H1 (cell line): ENCODE data around the gene SLC7A14. TPM values are rescaled to one million over a fixed set of nuclear protein-coding genes. Genes with fewer than 3 reads are reported as not detected.

ENCODE experiments used
- ATF2 ChIP-seq: IDR thresholded peaks from 2 replicates; pipeline ENCODE4 v1.6.1; 2012; ENCODE audit warnings: low read length, inconsistent platforms
- CBX5 ChIP-seq: fragments of 300-800, 300-1000 bp; sonication (generic); IDR thresholded peaks from 2 replicates; pipeline ENCODE4 v1.7.1; 2016; ENCODE audit warnings: antibody characterized with exemption, low read length, low read depth
- CHD7 ChIP-seq: fragments of 300-600 bp; sonication (generic); IDR thresholded peaks from 2 replicates; pipeline ENCODE4 v1.7.1; 2012; ENCODE audit warnings: low read length, moderate library complexity, mild to moderate bottlenecking, inconsistent platforms; ENCODE audit not compliant: insufficient replicate concordance
- RNF2 ChIP-seq: fragments of 200-900, 300-1000 bp; sonication (generic); IDR thresholded peaks from 2 replicates; pipeline ENCODE4 v1.7.1; 2016; ENCODE audit warnings: borderline replicate concordance, low read depth, mild to moderate bottlenecking, antibody characterized with exemption, low read length; ENCODE audit not compliant: poor library complexity, severe bottlenecking; ENCODE audit errors: missing control alignments
- SAP30 ChIP-seq: fragments of 300-600 bp; sonication (generic); IDR thresholded peaks from 2 replicates; pipeline ENCODE4 v1.7.1; 2012; ENCODE audit warnings: low read length, moderate library complexity, mild to moderate bottlenecking, inconsistent platforms; ENCODE audit not compliant: insufficient read depth, insufficient replicate concordance
- SIX5 ChIP-seq: IDR thresholded peaks from 2 replicates; pipeline ENCODE4 v1.6.1; 2011; ENCODE audit warnings: mild to moderate bottlenecking, low read depth, low read length
- SP1 ChIP-seq: IDR thresholded peaks from 2 replicates; pipeline ENCODE4 v1.6.1; 2011; ENCODE audit warnings: low read depth, low read length
- polyA plus RNA-seq, 7 experiments: library from polyadenylated mRNA; depleted of rRNA in 3 of 7; stranded (reverse) in 5 of 7; unstranded in 2 of 7; fragments of >200 nt in 5 of 7; fragments of 200-250 nt in 2 of 7; gene quantifications; 1 replicate in 5 of 7; 2 replicates in 1 of 7; 4 replicates in 1 of 7; pipeline versions ENCODE4 v1.2.1 to v1.2.3, GENCODE V29; 2011 to 2013; ENCODE audit warnings: missing spikeins in 2 of 7, mixed read lengths in 2 of 7
- total RNA-seq: library from RNA; stranded (reverse); fragmentation: NEBNext Ultra II Directional; extraction: Animal tissue kit (Norgen Biotek cat#: 25700); gene quantifications from 2 replicates; pipeline ENCODE4 v1.2.1, GENCODE V29; 2021
- TF ChIP-seq, protein P1 (sequence below): IDR thresholded peaks from 2 replicates; pipeline ENCODE4 v1.6.1; 2012; ENCODE audit warnings: inconsistent platforms

Gene SLC7A14
- total and polyA plus RNA-seq, 2 of the 8 experiments (the other 6 are each of a cell fraction or from before 2014, with no cell fraction given): 0.21 to 0.95 TPM

DNA sequence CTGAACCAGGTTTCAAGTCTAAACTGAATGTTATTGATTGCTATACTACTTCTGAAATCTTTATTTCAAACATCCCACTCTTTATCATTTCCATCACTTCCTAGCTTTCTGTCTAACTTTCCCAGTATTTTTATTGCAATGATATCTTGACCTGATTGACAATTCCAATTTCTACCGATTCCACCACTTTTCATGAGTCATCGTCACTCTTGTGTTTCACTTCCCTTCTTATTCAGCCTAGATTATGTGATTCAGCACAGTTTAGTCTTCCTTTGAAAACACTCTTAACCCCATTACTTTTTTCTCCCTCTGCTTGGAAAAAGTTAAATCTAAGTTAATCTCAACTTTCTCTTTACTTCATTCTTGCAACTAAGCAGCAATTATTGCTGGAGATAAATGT, 62.6 kb downstream of the SLC7A14 start (continued):
- TF ChIP-seq CHD7: no peak
- no peak for TF ChIP-seq SP1
- TF ChIP-seq SAP30: no peak
- TF ChIP-seq SIX5: no peak
- TF ChIP-seq CBX5: no peak
- no peak for TF ChIP-seq RNF2
- TF ChIP-seq, protein P1, sequence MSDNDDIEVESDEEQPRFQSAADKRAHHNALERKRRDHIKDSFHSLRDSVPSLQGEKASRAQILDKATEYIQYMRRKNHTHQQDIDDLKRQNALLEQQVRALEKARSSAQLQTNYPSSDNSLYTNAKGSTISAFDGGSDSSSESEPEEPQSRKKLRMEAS: no peak
- no peak for TF ChIP-seq ATF2
